NCI-H524 (cell line): ENCODE measurements around the gene CFTR.
"Not testable (repeated sequence)": the region's sequence is repeated elsewhere in the genome, so short reads cannot be mapped to it uniquely, and the experiment has no call there.

ENCODE experiments used
- DNase-seq, 2 experiments: peaks; one replicate each; lab custom pipeline; 2025; lab: John Stamatoyannopoulos, UW

Gene CFTR

DNA sequence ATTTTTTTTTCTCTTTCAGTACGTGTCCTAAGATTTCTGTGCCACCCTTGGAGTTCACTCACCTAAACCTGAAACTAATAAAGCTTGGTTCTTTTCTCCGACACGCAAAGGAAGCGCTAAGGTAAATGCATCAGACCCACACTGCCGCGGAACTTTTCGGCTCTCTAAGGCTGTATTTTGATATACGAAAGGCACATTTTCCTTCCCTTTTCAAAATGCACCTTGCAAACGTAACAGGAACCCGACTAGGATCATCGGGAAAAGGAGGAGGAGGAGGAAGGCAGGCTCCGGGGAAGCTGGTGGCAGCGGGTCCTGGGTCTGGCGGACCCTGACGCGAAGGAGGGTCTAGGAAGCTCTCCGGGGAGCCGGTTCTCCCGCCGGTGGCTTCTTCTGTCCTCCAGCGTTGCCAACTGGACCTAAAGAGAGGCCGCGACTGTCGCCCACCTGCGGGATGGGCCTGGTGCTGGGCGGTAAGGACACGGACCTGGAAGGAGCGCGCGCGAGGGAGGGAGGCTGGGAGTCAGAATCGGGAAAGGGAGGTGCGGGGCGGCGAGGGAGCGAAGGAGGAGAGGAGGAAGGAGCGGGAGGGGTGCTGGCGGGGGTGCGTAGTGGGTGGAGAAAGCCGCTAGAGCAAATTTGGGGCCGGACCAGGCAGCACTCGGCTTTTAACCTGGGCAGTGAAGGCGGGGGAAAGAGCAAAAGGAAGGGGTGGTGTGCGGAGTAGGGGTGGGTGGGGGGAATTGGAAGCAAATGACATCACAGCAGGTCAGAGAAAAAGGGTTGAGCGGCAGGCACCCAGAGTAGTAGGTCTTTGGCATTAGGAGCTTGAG lies at the start of gene CFTR:
Gene CFTR (plus strand): TSS at position 801 of the 830 bp plus-strand sequence. CDS start 70 bp downstream, outside the sequence.
- no peak for DNase-seq

GRCh38 chr7:117435475-117436043 lies 44.3 kb upstream of the CFTR start:
- DNase-seq, result no peak

DNA sequence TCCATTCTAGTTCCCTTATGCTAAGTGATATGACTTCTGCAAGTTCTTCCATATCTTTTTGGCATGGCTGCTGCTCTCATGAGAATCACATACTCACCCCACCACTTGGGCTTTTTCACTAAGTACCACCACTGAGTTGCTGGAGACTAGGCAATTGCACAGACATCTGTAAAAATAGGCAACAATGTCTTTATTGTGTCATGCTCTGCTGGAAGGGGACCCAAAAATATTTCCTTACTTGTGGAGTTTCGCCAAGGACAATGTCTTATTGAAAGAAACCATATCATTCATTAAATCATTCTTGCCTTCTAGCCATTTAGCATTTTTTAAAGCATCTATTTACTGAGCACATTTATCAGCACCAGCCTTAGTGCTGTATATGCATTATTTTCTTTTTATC lies 35.2 kb upstream of the CFTR start:
- no peak for DNase-seq

- no peak for DNase-seq
Measured at GRCh38 chr7:117445206-117445605, 34.6 kb upstream of the CFTR start.

GRCh38 chr7:117446220-117446815 lies 33.5 kb upstream of the CFTR start:
- DNase-seq, result no peak

DNA sequence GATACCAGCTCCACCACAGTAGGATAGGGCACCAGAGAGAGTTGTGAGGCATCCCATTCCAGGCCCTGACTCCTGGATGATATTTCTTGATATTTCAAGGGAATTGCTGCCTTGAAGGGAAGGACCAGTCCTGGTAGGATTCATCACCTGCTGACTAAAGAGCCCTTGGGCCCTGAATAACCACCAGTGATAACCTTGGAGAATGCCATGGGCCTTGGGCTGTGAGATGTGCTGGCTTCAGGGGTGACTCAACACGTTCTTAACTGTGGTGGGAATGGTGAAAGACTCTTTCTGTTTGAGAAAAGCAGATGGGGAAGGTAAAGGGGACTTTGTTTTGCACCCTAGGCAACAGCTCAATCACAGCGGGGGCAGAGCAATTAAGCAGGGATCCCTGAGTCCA lies 31.2 kb upstream of the CFTR start:
- DNase-seq, result no peak

- DNase-seq, result peak in 1 of 2 experiments; percentile 0
Measured at GRCh38 chr7:117458977-117459583, 20.7 kb upstream of the CFTR start.

DNA sequence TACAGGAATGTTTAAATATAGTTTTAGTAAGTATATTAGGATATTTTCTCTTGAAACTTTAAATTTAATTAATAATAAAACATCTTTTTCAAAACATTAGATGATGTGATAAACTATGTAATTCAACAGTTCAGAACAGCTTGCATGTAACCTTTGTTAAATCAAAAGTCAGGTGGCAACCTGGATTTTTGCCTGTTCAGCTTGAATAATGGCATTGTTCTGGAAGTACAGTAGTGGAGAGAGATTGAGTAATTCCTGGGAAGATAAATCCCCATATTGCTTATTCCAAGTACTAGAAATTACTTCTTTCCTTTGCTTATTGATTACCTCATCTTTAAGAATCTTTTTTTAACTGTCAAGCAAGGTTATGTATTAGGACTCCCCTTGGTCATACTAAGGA lies 20.1 kb upstream of the CFTR start:
- no peak for DNase-seq

DNA sequence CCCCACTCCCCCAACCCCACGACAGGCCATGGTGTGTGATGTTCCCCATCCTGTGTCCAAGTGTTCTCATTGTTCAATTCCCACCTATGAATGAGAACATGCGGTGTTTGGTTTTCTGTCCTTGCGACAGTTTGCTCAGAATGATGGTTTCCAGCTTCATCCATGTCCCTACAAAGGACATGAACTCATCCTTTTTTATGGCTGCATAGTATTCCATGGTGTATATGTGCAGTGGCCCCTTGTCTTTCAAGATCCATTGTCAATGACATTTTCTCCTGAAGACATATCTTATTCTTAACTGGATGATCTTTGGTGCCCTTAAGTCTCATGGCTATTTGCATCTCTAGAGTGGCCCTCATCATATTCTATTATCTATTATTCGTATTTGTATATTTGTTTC lies 19.0 kb upstream of the CFTR start:
- not testable (repeated sequence) for DNase-seq

DNA sequence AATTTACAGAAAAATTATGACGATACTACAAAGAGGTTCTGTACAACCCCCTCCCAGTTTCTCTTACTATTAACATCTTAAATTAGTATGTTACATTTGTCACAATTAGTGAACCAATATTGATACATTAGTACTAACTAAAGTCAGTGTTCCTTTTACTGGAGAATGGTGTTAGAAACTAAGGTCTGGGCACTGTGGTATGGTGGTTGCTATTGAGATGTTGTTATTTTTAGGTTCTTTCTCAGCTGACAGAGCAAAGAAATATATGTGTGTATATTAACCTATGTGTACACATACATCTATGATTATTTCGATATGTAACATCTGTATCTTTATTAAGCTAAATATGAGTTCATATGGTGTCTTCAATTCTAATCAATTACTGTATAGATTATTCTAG lies 11.7 kb upstream of the CFTR start:
- no peak for DNase-seq

DNA sequence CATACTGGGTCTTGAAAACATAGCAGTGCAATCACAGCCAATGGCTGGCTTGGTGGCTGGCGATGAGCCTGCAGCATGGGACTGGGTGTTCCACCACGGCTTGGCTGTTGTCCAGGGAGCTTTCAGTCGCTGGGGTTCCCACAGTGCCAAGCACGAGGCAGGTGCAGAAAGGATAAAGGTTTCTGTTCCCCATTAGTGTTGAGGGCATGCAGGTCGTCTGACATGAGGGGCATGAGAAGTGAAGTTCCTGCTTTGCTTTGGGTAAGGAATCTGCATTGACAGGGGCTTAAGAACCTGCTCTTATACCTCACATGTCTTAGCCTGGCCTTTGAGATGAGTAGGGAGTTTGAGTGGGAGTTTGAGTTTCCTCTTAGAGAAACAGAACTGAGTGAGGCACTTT lies 9.0 kb upstream of the CFTR start:
- no peak for DNase-seq

DNA sequence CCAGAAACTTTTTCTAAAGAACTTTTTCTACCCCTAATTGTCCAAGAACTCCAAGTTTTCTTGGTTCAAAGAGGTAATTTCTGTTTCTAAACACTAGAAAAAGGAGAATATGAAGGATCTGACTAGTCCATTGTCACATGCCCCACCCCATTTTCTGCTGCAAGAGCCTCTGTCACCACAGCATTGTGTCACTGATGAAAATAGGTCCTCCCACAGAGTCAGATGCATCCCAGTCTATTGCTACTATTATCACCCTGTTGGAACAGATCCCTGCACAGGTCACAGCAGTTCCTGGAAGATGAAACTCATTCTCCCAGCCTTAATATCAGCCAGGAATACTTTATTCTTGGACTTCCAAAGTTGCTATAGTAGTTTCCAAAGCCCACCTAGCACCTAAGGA lies 7.5 kb upstream of the CFTR start:
- DNase-seq, result no peak

GRCh38 chr7:117476557-117477215 lies 3.1 kb upstream of the CFTR start:
- no peak for DNase-seq

GRCh38 chr7:117478836-117479224 lies 995 bp upstream of the CFTR start:
- DNase-seq, result no peak

DNA sequence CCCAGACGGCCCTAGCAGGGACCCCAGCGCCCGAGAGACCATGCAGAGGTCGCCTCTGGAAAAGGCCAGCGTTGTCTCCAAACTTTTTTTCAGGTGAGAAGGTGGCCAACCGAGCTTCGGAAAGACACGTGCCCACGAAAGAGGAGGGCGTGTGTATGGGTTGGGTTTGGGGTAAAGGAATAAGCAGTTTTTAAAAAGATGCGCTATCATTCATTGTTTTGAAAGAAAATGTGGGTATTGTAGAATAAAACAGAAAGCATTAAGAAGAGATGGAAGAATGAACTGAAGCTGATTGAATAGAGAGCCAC lies 184 bp downstream of the CFTR start:
- no peak for DNase-seq

DNA sequence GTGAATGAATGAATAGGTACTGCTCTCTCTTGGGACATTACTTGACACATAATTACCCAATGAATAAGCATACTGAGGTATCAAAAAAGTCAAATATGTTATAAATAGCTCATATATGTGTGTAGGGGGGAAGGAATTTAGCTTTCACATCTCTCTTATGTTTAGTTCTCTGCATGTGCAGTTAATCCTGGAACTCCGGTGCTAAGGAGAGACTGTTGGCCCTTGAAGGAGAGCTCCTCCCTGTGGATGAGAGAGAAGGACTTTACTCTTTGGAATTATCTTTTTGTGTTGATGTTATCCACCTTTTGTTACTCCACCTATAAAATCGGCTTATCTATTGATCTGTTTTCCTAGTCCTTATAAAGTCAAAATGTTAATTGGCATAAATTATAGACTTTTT lies 1.2 kb downstream of the CFTR start:
- DNase-seq, result no peak

- DNase-seq, result no peak
Measured at GRCh38 chr7:117485118-117485620, 5.3 kb downstream of the CFTR start.

DNA sequence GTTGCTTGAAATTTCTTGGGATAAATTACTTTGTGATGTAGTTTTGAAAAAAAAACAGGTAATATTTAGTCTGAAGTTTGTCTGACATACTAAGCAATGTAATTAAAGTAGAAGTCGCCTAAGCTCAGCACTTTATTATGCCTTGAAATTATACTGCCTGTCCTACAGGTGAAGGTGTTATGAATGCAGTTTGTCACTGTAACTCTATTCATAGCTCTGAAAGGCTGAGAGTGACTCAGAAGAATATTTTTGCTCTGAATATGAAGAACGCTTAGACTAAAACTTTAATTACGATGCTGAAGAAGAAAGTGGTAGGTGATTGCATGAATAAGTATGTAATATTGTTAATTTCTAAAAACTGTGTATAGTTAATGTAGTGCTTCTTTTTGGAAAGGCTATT lies 9.2 kb downstream of the CFTR start:
- no peak for DNase-seq

- no peak for DNase-seq
Measured at GRCh38 chr7:117489430-117489829, 9.6 kb downstream of the CFTR start.

DNA sequence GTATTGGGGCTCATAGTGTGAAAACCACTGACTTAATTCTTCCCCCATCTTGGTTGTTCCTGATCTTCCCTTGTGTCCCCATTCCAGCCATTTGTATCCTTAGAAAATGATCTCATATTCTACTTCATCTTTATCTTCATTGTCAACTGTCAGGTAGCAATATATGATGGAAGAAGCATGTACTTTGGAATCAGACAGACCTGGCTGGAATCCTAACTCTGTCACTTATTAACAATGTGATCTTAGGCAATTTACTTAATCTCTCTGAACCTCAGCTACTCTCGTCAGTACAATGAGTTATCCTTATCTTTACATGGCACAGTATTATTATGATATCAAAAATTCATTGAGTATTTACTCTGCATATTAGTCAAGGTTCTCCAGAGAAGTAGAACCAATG lies 10.1 kb downstream of the CFTR start:
- no peak for DNase-seq

GRCh38 chr7:117492649-117493048 lies 12.8 kb downstream of the CFTR start:
- no peak for DNase-seq

DNA sequence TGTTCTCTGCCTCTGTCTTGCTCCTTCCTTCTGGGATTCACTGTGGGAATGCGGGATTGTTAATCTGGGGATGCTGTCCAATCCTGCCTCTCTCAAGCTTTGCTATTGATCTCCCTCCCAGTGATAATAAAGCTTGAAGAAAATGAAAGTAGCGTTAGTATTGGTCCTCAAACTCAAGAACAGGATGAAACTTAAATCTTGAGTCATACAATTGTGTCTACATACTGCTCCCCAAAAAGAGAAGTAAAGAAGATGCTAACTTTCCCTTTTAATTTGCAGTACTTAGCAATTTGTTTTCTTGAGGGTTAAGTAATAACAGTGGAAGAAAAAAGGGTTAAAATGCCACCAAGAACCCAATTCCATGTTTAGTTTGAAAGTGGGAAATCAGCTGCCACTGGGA lies 13.6 kb downstream of the CFTR start:
- no peak for DNase-seq
